Keratinocyte (primary cell): ENCODE measurements around the gene H2AZ2. TPM values are rescaled to one million over a fixed set of nuclear protein-coding genes. Genes with fewer than 3 reads are reported as not detected.

Experiments used
- DNase-seq: peaks from one replicate; pipeline ENCODE4 v3.0.0-alpha.2; 2011; ENCODE audit warnings: low read depth, missing footprints, low spot score
- FAIRE-seq: peaks from 2 replicates; lab custom pipeline; 2011; peaks lifted over from hg19 to GRCh38; lab: Jason Lieb, UNC
- H2AFZ ChIP-seq: 2 replicates; pipeline ENCODE4 v1.6.0; 2012; ENCODE audit warnings: low read length, control low read depth, inconsistent platforms; ENCODE audit not compliant: control insufficient read depth
- H3K27ac ChIP-seq: 2 replicates; pipeline ENCODE4 v1.5.1; 2011; ENCODE audit warnings: low read length; ENCODE audit not compliant: control insufficient read depth, insufficient read depth
- H3K27me3 ChIP-seq: 3 replicates; pipeline ENCODE4 v1.6.0; 2011; ENCODE audit warnings: low read length; ENCODE audit not compliant: control insufficient read depth, insufficient read depth; ENCODE audit errors: extremely low read depth
- H3K36me3 ChIP-seq, 2 experiments: 2 replicates in 1 of 2; 3 replicates in 1 of 2; pipeline ENCODE4 v1.5.1; 2011; ENCODE audit warnings: low read length in 2 of 2, mild to moderate bottlenecking in 1 of 2; ENCODE audit not compliant: control insufficient read depth in 2 of 2, insufficient read depth in 2 of 2; ENCODE audit errors: extremely low read depth in 1 of 2
- H3K4me1 ChIP-seq: 3 replicates; pipeline ENCODE4 v1.5.1; 2011; ENCODE audit warnings: low read length; ENCODE audit not compliant: control insufficient read depth, insufficient read depth; ENCODE audit errors: extremely low read depth
- H3K4me2 ChIP-seq: 3 replicates; pipeline ENCODE4 v1.6.0; 2011; ENCODE audit warnings: low read depth, low read length; ENCODE audit not compliant: control insufficient read depth, insufficient read depth; ENCODE audit errors: extremely low read depth
- H3K4me3 ChIP-seq, 3 experiments: fragments of 200-600 bp in 1 of 3; sonication (generic) in 1 of 3; 2 replicates in 2 of 3; 3 replicates in 1 of 3; pipeline ENCODE4 v1.5.1; 2011 to 2016; ENCODE audit warnings: low read length in 3 of 3, mild to moderate bottlenecking in 3 of 3, control low read depth in 2 of 3, inconsistent platforms in 1 of 3, low read depth in 1 of 3, mixed read lengths in 1 of 3, mixed run types in 1 of 3, moderate library complexity in 1 of 3; ENCODE audit not compliant: control insufficient read depth in 2 of 3, insufficient read depth in 2 of 3; ENCODE audit errors: extremely low read depth in 1 of 3
- H3K79me2 ChIP-seq: 2 replicates; pipeline ENCODE4 v1.6.0; 2012; ENCODE audit warnings: low read length; ENCODE audit not compliant: control insufficient read depth, insufficient read depth
- H3K9ac ChIP-seq: 3 replicates; pipeline ENCODE4 v1.6.0; 2011; ENCODE audit warnings: low read length; ENCODE audit not compliant: control insufficient read depth, insufficient read depth; ENCODE audit errors: extremely low read depth
- H3K9me1 ChIP-seq: 3 replicates; pipeline ENCODE4 v1.6.0; 2011; ENCODE audit warnings: low read length; ENCODE audit not compliant: control insufficient read depth, insufficient read depth; ENCODE audit errors: extremely low read depth
- H3K9me3 ChIP-seq: 2 replicates; pipeline ENCODE4 v1.5.1; 2012; ENCODE audit warnings: low read depth, low read length; ENCODE audit not compliant: control insufficient read depth
- H4K20me1 ChIP-seq: 3 replicates; pipeline ENCODE4 v1.6.0; 2011; ENCODE audit warnings: low read length; ENCODE audit not compliant: control insufficient read depth, insufficient read depth; ENCODE audit errors: extremely low read depth
- CTCF ChIP-seq, 3 experiments: IDR thresholded peaks in 1 of 3; conservative IDR thresholded peaks in 1 of 3; optimal IDR thresholded peaks in 1 of 3; 2 replicates in 2 of 3; 3 replicates in 1 of 3; pipeline versions ENCODE3 to v1.5.1; 2011; ENCODE audit warnings: low read length in 3 of 3, mild to moderate bottlenecking in 3 of 3, moderate library complexity in 2 of 3, control low read depth in 1 of 3, inconsistent platforms in 1 of 3; ENCODE audit not compliant: insufficient read depth in 2 of 3; ENCODE audit errors: extremely low read depth in 1 of 3
- EZH2 ChIP-seq: IDR thresholded peaks from one replicate; pipeline ENCODE4 v1.6.1; 2012; ENCODE audit warnings: inconsistent platforms, mild to moderate bottlenecking, low read length, moderate library complexity
- dilution Hi-C: fragments of 300-500 bp; cut with MboI; formaldehyde crosslinking; loops from one replicate; pipeline ENCODE4 v1.7.0; 2020; ENCODE audit warnings: low sequenced_read_pairs; ENCODE audit not compliant: extremely low pct_ligation_motif_present
- polyA plus RNA-seq, 5 experiments: library from polyadenylated mRNA; depleted of rRNA in 3 of 5; stranded (reverse) in 3 of 5; stranded (forward) in 1 of 5; unstranded in 1 of 5; fragments of >200 nt; gene quantifications; 1 replicate in 1 of 5; 2 replicates in 3 of 5; 3 replicates in 1 of 5; pipeline versions ENCODE4 v1.2.1 to v1.2.3, GENCODE V29; 2011 to 2012; ENCODE audit warnings: missing spikeins in 2 of 5, low read depth in 1 of 5, low replicate concordance in 1 of 5

H2AZ2 gene
- polyA plus RNA-seq, 1 donor (not counting 4 experiments of a cell fraction or from before 2014, with no cell fraction given) = 131 TPM

- TF ChIP-seq CTCF (optimal IDR thresholded peaks at IDR 0.05 in 1 of 3, IDR thresholded peaks at IDR 0.05 in 1 of 3, conservative IDR thresholded peaks at IDR 0.05 in 1 of 3; ENCODE audit: extremely low read depth in 1 of 3, insufficient read depth in 2 of 3, low read length in 3 of 3) = no peak
- no peak for TF ChIP-seq EZH2
- dilution Hi-C loops = no loop called here
- H3K4me1 ChIP-seq = peaks cover 9% of the 10 kb centered on the region
- H3K9ac ChIP-seq = no peak overlapping the region
- no peak for FAIRE-seq
- no peak overlapping the region for H3K4me2 ChIP-seq
- H3K27me3 ChIP-seq = no peaks in the 10 kb centered on the region
- H3K4me3 ChIP-seq = no peak overlapping the region
- no peak for DNase-seq
- H3K27ac ChIP-seq = no peak overlapping the region
- H3K9me3 ChIP-seq = no peaks in the 10 kb centered on the region
- H3K79me2 ChIP-seq = peaks cover 9% of the 10 kb centered on the region
- no peak overlapping the region for H2AFZ ChIP-seq
- H3K36me3 ChIP-seq = no peaks in the 10 kb centered on the region
- H3K9me1 ChIP-seq = no peaks in the 10 kb centered on the region
- H4K20me1 ChIP-seq = no peaks in the 10 kb centered on the region
Measured at GRCh38 chr7:44889086-44889781, 41.3 kb upstream of the H2AZ2 start.

GRCh38 chr7:44887293-44887692 lies 39.4 kb upstream of the H2AZ2 start:
- H2AFZ ChIP-seq = no peak overlapping the region
- H3K27ac ChIP-seq = no peak overlapping the region
- H3K9me1 ChIP-seq = no peaks in the 10 kb centered on the region
- no peak overlapping the region for H3K4me2 ChIP-seq
- peaks cover 28% of the 10 kb centered on the region for H3K79me2 ChIP-seq
- FAIRE-seq (no peak), DNase-seq (no peak)
- dilution Hi-C loops = no loop called here
- no peak for TF ChIP-seq EZH2
- no peak for TF ChIP-seq CTCF (optimal IDR thresholded peaks at IDR 0.05 in 1 of 3, IDR thresholded peaks at IDR 0.05 in 1 of 3, conservative IDR thresholded peaks at IDR 0.05 in 1 of 3; ENCODE audit: extremely low read depth in 1 of 3, insufficient read depth in 2 of 3, low read length in 3 of 3)
- H3K4me1 ChIP-seq = peaks cover 28% of the 10 kb centered on the region
- peaks cover 4% of the 10 kb centered on the region for H4K20me1 ChIP-seq
- no peaks in the 10 kb centered on the region for H3K36me3 ChIP-seq
- no peaks in the 10 kb centered on the region for H3K27me3 ChIP-seq
- no peaks in the 10 kb centered on the region for H3K9me3 ChIP-seq
- H3K9ac ChIP-seq = no peak overlapping the region
- H3K4me3 ChIP-seq = no peak overlapping the region
